Measurements from ENCODE around the gene RPS21. TPM values are rescaled to one million over a fixed set of nuclear protein-coding genes. Genes with fewer than 3 reads are reported as not detected.
"Not testable (repeated sequence)": the region's sequence is repeated elsewhere in the genome, so short reads cannot be mapped to it uniquely, and the experiment has no call there.

The RPS21 gene
- total and polyA plus RNA-seq, 2 donors: 1,987 to 6,072 TPM

- Histone ChIP-seq H3K36me3 (ENCODE audit: control insufficient read depth in 2 of 2, insufficient read depth in 2 of 2, low read length in 1 of 2) (no peaks in the 10 kb centered on the region), H3K27me3 (ENCODE audit: control insufficient read depth in 2 of 2, insufficient read depth in 1 of 2, low read length in 1 of 2) (peaks cover 0 to 14% of the 10 kb centered on the region in 2 donors), H3K9me3 (ENCODE audit: control insufficient read depth in 2 of 2, insufficient read depth in 1 of 2, low read length in 1 of 2) (peaks cover 0 to 2% of the 10 kb centered on the region in 2 donors), H3K4me3 (ENCODE audit: low read length in 2 of 2) (no peak overlapping the region), H3K27ac (ENCODE audit: low read depth in 1 of 2, low read length in 1 of 2) (no peak overlapping the region), H3K4me1 (ENCODE audit: control insufficient read depth in 2 of 2, insufficient read depth in 2 of 2, low read length in 2 of 2) (no peaks in the 10 kb centered on the region)
- 89% methylated on average over 20 of the region's 20 CpGs for WGBS
- no peak for DNase-seq (ENCODE audit: low read depth in 6 of 9, low spot score in 9 of 9)
Measured at GRCh38 chr20:62422636-62423325, 35.9 kb downstream of the RPS21 start.

GRCh38 chr20:62423326-62423706 lies 36.4 kb downstream of the RPS21 start:
- WGBS: 57% methylated on average over 10 of the region's 10 CpGs
- Histone ChIP-seq H3K4me3 (ENCODE audit: low read length in 2 of 2) (no peak overlapping the region), H3K36me3 (ENCODE audit: control insufficient read depth in 2 of 2, insufficient read depth in 2 of 2, low read length in 1 of 2) (no peaks in the 10 kb centered on the region), H3K27me3 (ENCODE audit: control insufficient read depth in 2 of 2, insufficient read depth in 1 of 2, low read length in 1 of 2) (peaks cover 0 to 14% of the 10 kb centered on the region in 2 donors), H3K27ac (ENCODE audit: low read depth in 1 of 2, low read length in 1 of 2) (no peak overlapping the region), H3K9me3 (ENCODE audit: control insufficient read depth in 2 of 2, insufficient read depth in 1 of 2, low read length in 1 of 2) (peaks cover 0 to 2% of the 10 kb centered on the region in 2 donors), H3K4me1 (ENCODE audit: control insufficient read depth in 2 of 2, insufficient read depth in 2 of 2, low read length in 2 of 2) (no peaks in the 10 kb centered on the region)
- DNase-seq (ENCODE audit: low read depth in 6 of 9, low spot score in 9 of 9): no peak

DNA sequence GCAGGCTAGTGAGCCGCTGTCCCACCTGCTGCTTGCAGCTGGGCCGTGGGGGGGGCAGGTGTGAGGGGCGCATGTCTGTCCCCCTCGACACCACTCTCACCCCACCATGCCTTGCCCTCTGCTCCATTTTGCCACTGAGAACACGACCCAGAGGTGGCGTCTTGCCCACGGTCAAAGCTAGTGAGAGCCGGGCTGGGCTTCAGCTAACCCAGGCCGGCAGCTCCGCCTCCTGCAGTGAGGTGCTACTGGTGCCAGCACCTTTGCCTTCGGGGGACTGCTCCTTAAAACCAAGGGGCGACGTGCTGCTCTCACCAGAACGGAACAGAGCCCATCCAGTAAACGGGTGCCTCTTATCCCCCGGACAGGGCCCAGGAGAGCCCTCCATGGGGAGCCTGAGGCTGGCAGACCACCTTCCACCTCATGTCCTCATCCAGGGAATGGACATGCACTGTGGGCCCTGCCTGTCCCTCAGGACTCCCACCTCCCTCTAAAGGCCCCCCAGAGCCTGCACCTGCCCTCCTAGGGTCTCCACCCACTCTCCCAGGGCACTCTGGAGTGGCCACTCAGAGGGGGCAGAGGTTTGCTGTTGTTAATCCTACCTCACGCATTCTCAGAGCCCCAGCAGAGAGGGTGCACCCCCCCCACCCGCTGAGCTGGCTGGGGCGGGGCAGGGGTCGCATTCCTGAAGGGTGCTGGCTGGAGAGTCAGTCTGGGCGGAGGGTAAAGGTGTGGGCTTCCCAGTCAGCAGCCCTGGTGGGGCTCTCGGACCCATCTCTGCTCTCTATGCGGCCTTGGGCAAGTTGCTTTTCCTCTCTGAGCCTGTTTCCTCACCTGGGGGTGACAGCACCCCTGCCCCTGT lies 37.6 kb downstream of the RPS21 start:
- Histone ChIP-seq H3K27ac (ENCODE audit: low read depth in 1 of 2, low read length in 1 of 2) (no peak overlapping the region), H3K9me3 (ENCODE audit: control insufficient read depth in 2 of 2, insufficient read depth in 1 of 2, low read length in 1 of 2) (peaks cover 0 to 2% of the 10 kb centered on the region in 2 donors), H3K4me1 (ENCODE audit: control insufficient read depth in 2 of 2, insufficient read depth in 2 of 2, low read length in 2 of 2) (no peaks in the 10 kb centered on the region), H3K27me3 (ENCODE audit: control insufficient read depth in 2 of 2, insufficient read depth in 1 of 2, low read length in 1 of 2) (peaks cover 0 to 18% of the 10 kb centered on the region in 2 donors), H3K4me3 (ENCODE audit: low read length in 2 of 2) (no peak overlapping the region), H3K36me3 (ENCODE audit: control insufficient read depth in 2 of 2, insufficient read depth in 2 of 2, low read length in 1 of 2) (no peaks in the 10 kb centered on the region)
- DNase-seq (ENCODE audit: low read depth in 6 of 9, low spot score in 9 of 9): no peak
- WGBS: 76% methylated on average over 23 of the region's 23 CpGs

GRCh38 chr20:62425281-62426058 lies 38.6 kb downstream of the RPS21 start:
- DNase-seq (ENCODE audit: low read depth in 6 of 9, low spot score in 9 of 9): no peak
- H3K9me3 ChIP-seq (ENCODE audit: control insufficient read depth in 2 of 2, insufficient read depth in 1 of 2, low read length in 1 of 2): peaks cover 0 to 2% of the 10 kb centered on the region in 2 donors
- H3K27ac ChIP-seq (ENCODE audit: low read depth in 1 of 2, low read length in 1 of 2): no peak overlapping the region
- WGBS: 93% methylated on average over 21 of the region's 21 CpGs
- H3K4me1 ChIP-seq (ENCODE audit: control insufficient read depth in 2 of 2, insufficient read depth in 2 of 2, low read length in 2 of 2): no peaks in the 10 kb centered on the region
- H3K36me3 ChIP-seq (ENCODE audit: control insufficient read depth in 2 of 2, insufficient read depth in 2 of 2, low read length in 1 of 2): no peaks in the 10 kb centered on the region
- peaks cover 0 to 18% of the 10 kb centered on the region in 2 donors for H3K27me3 ChIP-seq (ENCODE audit: control insufficient read depth in 2 of 2, insufficient read depth in 1 of 2, low read length in 1 of 2)
- no peak overlapping the region for H3K4me3 ChIP-seq (ENCODE audit: low read length in 2 of 2)

GRCh38 chr20:62426059-62426348 lies 39.1 kb downstream of the RPS21 start:
- peaks cover 0 to 18% of the 10 kb centered on the region in 2 donors for H3K27me3 ChIP-seq (ENCODE audit: control insufficient read depth in 2 of 2, insufficient read depth in 1 of 2, low read length in 1 of 2)
- not testable (repeated sequence) for H3K36me3 ChIP-seq (ENCODE audit: control insufficient read depth in 2 of 2, insufficient read depth in 2 of 2, low read length in 1 of 2); DNase-seq (ENCODE audit: low read depth in 6 of 9, low spot score in 9 of 9); H3K4me1 ChIP-seq (ENCODE audit: control insufficient read depth in 2 of 2, insufficient read depth in 2 of 2, low read length in 2 of 2); H3K4me3 ChIP-seq (ENCODE audit: low read length in 2 of 2); H3K27ac ChIP-seq (ENCODE audit: low read depth in 1 of 2, low read length in 1 of 2); H3K9me3 ChIP-seq (ENCODE audit: control insufficient read depth in 2 of 2, insufficient read depth in 1 of 2, low read length in 1 of 2)
- WGBS: over 99% methylated on average over 4 of the region's 4 CpGs

GRCh38 chr20:62426699-62427131 lies 39.8 kb downstream of the RPS21 start:
- Histone ChIP-seq H3K9me3 (ENCODE audit: control insufficient read depth in 2 of 2, insufficient read depth in 1 of 2, low read length in 1 of 2) (peaks cover 0 to 1% of the 10 kb centered on the region in 2 donors), H3K27me3 (ENCODE audit: control insufficient read depth in 2 of 2, insufficient read depth in 1 of 2, low read length in 1 of 2) (peaks cover 0 to 18% of the 10 kb centered on the region in 2 donors), H3K27ac (ENCODE audit: low read depth in 1 of 2, low read length in 1 of 2) (no peak overlapping the region), H3K4me1 (ENCODE audit: control insufficient read depth in 2 of 2, insufficient read depth in 2 of 2, low read length in 2 of 2) (no peaks in the 10 kb centered on the region), H3K36me3 (ENCODE audit: control insufficient read depth in 2 of 2, insufficient read depth in 2 of 2, low read length in 1 of 2) (no peaks in the 10 kb centered on the region), H3K4me3 (ENCODE audit: low read length in 2 of 2) (no peak overlapping the region)
- 68% methylated on average over 22 of the region's 22 CpGs for WGBS
- no peak for DNase-seq (ENCODE audit: low read depth in 6 of 9, low spot score in 9 of 9)

DNA sequence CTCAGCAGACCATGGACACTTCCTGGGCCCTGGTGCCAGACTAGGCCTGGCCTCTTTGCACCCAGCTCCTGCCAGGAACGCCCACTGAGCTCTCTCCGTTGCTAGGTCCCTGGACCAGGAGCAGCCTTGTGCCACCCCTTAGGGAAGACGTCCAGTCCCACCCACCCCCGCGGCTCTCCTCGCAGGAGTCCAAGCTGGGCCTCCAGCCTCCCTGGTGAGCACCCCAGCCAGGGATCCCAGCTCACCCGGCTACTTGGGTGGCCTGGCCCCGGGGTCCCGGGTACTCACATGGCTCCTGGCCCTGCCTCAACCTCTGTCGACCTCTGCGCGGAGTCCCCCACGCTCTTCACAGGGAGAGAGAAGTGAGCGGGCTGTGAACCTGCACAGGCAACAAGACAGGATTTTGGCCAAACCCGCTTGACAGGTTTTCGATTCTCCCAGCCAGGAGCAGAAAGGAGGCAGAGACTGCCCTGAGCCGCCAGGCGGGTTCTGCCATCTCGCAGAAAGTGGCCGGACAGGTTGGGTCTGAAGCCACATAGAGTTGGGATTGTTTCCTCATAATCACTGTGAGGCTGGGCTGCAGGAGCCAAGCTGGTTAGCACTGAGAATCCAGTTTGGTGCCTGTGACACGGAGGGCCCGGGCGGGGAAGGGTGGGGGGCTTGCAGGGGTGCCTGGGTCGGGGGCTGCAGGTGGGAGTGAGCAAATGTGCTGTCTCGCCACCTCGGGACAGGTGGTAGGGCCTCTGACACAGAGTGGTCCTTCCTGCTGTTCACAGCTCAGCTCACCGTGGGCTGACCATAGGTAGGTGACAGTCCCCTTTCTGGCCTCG lies 40.5 kb downstream of the RPS21 start, which contains the start of gene RBBP8NL:
RBBP8NL (minus strand) TSS at position 368 of the 830 bp plus-strand sequence. CDS start 7,892 bp downstream, outside the sequence.
- Histone ChIP-seq H3K36me3 (ENCODE audit: control insufficient read depth in 2 of 2, insufficient read depth in 2 of 2, low read length in 1 of 2) (no peaks in the 10 kb centered on the region), H3K9me3 (ENCODE audit: control insufficient read depth in 2 of 2, insufficient read depth in 1 of 2, low read length in 1 of 2) (peaks cover 0 to 1% of the 10 kb centered on the region in 2 donors), H3K4me3 (ENCODE audit: low read length in 2 of 2) (no peak within 1 kb of the TSS), H3K4me1 (ENCODE audit: control insufficient read depth in 2 of 2, insufficient read depth in 2 of 2, low read length in 2 of 2) (no peaks in the 10 kb centered on the region), H3K27me3 (ENCODE audit: control insufficient read depth in 2 of 2, insufficient read depth in 1 of 2, low read length in 1 of 2) (peaks cover 0 to 22% of the 10 kb centered on the region in 2 donors), H3K27ac (ENCODE audit: low read depth in 1 of 2, low read length in 1 of 2) (no peak within 1 kb of the TSS)
- WGBS: 81% methylated on average over 28 of the region's 28 CpGs
- peak in 1 of 9 donors; percentile 17 for DNase-seq (ENCODE audit: low read depth in 6 of 9, low spot score in 9 of 9)

DNA sequence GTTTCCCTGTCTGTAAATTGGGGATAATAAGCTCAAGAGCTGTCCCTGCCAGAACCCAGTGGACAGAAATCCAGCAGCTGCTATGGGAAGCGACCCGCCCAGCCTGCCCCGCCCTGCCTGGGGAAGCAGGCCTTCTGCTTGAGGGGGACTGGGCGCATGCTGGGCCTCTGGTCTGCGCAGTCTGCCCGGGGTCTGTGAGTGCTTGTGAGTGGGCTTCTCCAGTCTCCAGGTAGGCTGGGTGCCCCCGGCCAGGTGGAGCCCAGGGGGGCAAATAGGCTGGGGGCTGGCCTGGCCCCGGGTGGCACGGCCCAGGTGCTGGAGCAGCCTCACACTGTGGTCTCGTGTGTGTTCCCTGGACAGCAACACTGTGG lies 41.1 kb downstream of the RPS21 start:
- H3K27me3 ChIP-seq (ENCODE audit: control insufficient read depth in 2 of 2, insufficient read depth in 1 of 2, low read length in 1 of 2): peaks cover 0 to 27% of the 10 kb centered on the region in 2 donors
- no peak overlapping the region for H3K27ac ChIP-seq (ENCODE audit: low read depth in 1 of 2, low read length in 1 of 2)
- no peaks in the 10 kb centered on the region for H3K4me1 ChIP-seq (ENCODE audit: control insufficient read depth in 2 of 2, insufficient read depth in 2 of 2, low read length in 2 of 2)
- H3K4me3 ChIP-seq (ENCODE audit: low read length in 2 of 2): no peak overlapping the region
- WGBS: 92% methylated on average over 10 of the region's 10 CpGs
- no peaks in the 10 kb centered on the region for H3K36me3 ChIP-seq (ENCODE audit: control insufficient read depth in 2 of 2, insufficient read depth in 2 of 2, low read length in 1 of 2)
- DNase-seq (ENCODE audit: low read depth in 6 of 9, low spot score in 9 of 9): no peak
- H3K9me3 ChIP-seq (ENCODE audit: control insufficient read depth in 2 of 2, insufficient read depth in 1 of 2, low read length in 1 of 2): no peaks in the 10 kb centered on the region

Measured in thymus (tissue), 11 donors.